Epithelial cell of prostate (primary cell): Measurements from ENCODE around the gene CCN2.
"Not testable (repeated sequence)": the region's sequence is repeated elsewhere in the genome, so short reads cannot be mapped to it uniquely, and the experiment has no call there.

Experiments
- DNase-seq: peaks from one replicate; pipeline ENCODE4 v3.0.0-alpha.2; 2011; ENCODE audit warnings: low read depth, low spot score
- H3K27ac ChIP-seq: fragments of 450-650 bp; 2 replicates; pipeline ENCODE4 v1.5.1; 2017; ENCODE audit warnings: mild to moderate bottlenecking

CCN2 gene

DNA sequence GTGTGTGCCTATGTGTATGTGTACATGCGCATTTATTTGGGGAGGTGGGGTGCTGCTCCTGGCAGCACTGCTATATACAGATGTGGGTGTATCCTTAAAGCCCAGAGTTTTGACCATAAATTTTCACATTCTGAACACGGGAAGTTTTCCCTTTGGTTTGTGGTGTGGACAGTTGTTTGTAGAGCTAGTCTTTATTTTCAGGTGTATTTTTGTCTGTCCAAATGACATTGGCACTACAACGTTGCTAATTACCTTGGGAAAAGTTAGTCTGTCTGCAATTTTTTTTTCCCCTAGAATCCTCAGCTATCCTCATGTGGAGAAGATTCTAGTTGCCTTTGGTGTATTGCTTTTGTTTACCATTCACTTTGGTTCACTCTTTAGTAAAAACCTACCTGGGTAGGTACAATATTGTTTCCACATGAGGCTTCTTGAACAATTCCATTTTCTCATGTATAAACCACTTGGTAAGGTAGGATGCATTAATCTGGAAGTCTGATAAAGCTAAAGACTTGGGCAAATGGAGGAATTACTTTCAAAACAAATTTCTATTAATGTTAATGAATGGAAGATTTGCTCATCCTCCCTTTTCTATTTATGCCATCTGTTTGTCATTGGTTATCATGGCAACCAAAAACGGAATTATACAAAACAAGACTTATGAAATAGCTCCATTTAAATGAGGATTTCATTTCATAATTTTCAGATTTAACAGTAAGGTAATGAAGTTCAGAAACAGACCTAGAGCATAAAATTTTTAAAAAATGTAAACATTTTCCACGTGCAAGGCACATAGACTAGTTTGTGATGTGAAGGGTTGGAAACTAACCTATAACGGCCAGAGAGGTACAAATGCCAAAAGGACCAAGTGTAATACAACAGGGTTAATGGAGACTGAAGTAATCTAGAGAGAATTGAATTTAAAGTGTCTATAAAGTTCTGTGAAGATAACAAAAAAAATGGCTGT lies 3.9 kb downstream of the CCN2 start:
- no peak for DNase-seq
- H3K27ac ChIP-seq = no peak overlapping the region

DNA sequence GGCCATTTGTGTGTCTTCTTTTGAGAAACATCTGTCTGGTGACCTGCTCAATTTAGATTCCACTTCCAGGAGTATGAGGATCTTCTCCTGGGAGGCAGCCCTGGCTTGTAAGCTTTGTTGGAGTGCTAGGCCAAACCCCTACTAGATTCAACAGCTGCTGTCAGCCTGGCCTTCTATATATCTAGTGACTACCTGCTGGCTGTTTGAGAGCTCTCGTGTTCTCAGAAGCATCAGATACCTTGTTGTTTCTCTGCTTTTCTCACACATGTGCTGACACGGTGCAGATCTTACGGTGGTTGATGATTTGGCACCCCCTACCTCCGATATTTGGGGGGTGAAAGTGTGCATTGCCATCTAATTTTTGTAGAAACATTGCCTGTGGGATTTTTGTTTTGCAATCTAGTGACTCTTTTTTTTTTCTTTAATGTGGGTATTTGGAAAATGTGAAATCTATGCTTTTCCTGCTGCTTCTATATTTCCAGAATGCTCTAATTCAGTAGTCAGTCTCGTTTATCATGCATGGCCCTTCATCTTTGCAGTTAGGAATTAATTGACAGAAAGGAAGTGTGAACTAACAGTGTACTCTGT lies 4.7 kb downstream of the CCN2 start:
- no peak overlapping the region for H3K27ac ChIP-seq
- DNase-seq = no peak

DNA sequence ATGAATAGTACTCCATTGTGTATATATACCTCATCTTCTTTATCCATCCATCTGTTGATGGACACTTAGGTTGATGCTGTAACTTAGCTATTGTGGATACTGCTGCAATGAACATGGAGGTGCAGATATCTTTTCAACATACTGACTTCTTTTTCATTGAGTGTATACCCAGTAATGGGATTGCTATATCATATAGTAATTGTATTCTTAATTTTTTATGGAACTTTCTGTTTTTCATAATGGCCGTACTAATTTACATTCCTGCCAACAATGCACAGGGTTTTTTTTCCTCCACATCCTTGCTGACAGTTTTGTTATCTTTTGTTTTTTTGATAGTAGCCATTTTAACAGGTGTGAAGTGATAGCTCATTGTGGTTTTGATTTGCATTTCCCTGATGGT lies 5.2 kb downstream of the CCN2 start:
- H3K27ac ChIP-seq = no peak overlapping the region
- DNase-seq = no peak

GRCh38 chr6:131937703-131938631 lies 13.2 kb downstream of the CCN2 start:
- H3K27ac ChIP-seq = no peak overlapping the region
- DNase-seq = no peak

DNA sequence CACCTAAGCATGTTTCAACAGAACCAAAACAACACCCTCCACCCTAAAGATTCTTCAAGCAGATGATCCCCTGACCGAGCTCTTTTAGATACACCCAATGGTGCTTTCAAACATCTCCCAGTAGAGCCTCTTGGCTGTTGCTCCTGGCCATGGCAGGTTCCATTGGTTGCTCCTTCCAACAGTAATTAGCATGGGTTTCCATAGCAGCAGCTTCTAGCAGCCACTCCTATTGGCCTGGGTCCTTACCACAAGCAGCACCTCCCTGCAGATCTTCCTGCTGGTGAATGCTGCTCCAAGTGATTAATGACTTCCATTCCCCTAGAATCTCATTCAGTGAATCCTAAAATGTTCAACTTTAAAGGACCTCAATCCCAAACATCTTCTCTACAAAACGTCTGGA lies 13.9 kb downstream of the CCN2 start:
- DNase-seq = no peak
- H3K27ac ChIP-seq = no peak overlapping the region

GRCh38 chr6:131936156-131936555 lies 15.0 kb downstream of the CCN2 start:
- DNase-seq = no peak
- no peak overlapping the region for H3K27ac ChIP-seq

GRCh38 chr6:131931063-131931750 lies 20.0 kb downstream of the CCN2 start:
- no peak for DNase-seq
- H3K27ac ChIP-seq = no peak overlapping the region

DNA sequence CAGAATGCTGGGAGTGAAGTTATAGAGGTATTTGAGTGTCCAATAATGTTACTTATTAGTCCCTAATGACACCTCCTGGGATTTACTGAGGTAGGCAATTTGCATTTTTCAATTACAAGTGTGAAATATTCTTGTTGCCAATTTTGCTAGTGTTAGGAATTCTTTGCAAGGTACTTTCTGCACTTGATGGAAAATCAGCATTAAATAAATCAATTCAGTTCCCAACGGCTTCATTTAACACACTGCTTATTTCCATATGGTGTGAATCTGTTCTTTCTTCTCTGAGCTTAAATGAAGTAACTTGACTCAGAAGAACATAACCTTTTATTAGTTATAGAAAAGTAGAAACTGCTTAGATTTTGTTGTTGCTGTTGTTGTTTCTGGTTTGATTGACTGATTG lies 21.2 kb downstream of the CCN2 start:
- H3K27ac ChIP-seq = no peak overlapping the region
- DNase-seq = no peak

DNA sequence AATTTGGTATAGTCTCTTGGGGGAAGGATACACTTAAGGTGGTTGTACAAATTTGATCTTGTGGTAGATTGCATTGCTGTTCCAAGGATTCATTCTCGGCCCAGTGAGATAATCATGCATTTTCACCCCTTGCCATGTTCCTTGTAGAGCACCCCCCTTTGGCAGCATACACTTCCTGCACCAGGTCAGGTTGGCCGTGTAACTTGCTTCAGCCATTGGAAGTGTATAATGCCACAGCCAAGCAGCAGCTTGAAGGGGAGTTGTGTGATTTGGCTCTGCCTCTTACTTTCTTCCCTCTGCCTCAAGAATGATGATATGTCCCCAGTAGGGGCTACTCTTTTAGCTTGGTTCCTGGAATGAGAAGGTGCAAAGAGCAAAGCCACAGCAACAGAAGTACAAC lies 21.9 kb downstream of the CCN2 start:
- DNase-seq = no peak
- H3K27ac ChIP-seq = no peak overlapping the region

DNA sequence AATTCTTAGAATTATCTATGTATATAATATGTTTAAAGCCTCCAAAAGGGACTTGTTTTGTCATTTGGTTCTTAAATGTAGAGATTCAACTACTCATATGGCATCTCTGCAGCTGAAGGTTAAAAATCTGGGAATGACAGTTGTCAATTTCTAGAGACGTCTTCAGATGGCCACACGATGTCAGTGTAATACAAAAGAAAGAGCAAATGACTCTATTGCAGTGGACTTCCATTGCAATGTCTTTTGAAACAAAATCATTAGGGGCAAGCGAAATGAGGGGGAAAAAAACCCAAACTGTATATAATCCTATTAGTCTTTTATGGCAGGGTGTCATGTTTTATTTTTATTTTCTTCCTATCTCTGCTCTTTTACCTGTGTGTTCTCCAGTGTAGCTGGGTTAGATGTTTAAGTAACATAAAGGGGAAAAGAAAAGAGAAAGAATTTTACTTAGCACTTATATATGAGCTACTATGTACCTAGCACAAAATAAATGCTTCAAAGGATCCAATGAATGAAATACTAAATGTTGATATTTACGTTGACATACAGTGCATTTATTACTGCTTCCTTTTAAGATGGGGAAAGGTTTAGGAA lies 26.2 kb downstream of the CCN2 start:
- H3K27ac ChIP-seq = no peak overlapping the region
- DNase-seq = no peak

GRCh38 chr6:131923356-131923755 lies 27.8 kb downstream of the CCN2 start:
- no peak overlapping the region for H3K27ac ChIP-seq
- no peak for DNase-seq

GRCh38 chr6:131920656-131921055 lies 30.5 kb downstream of the CCN2 start:
- no peak for DNase-seq
- no peak overlapping the region for H3K27ac ChIP-seq

DNA sequence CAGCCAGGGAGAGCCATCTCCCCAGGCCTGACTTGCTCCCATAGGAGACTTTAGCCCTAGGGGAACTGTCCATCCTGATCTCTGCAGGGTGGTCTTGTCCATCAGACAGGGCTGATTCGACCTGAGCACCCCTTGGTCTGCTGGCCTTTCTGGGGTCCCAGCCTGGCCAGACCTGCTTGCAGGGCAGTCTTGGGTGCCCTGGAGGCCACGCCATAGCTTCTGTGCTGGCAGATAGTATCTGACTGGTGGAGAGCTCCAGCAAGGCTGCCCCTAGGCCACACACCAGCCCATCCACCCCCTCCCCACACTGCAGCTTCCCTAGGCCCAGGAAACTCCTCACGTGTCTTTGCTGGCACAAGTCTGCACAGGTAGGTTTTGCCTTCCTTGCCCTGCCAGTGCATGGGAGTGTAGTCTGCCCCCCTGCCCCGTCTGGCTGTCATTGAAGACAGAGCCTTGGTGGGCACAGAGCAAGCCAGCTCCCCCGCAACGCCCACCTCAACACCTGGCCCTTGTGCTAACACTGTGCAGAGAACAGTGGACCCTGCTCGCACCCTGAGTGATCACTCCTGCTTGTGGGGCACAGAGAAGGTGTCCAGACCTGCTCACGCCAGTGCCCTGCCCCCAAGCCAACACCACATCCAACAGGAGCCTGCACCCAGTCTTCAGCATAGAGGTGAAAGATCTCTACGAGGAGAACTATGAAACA lies 32.4 kb downstream of the CCN2 start:
- no peak for DNase-seq
- no peak overlapping the region for H3K27ac ChIP-seq

GRCh38 chr6:131917763-131918649 lies 33.2 kb downstream of the CCN2 start:
- DNase-seq = no peak

GRCh38 chr6:131917318-131917717 lies 33.9 kb downstream of the CCN2 start:
- no peak for DNase-seq
- H3K27ac ChIP-seq = no peak overlapping the region

More at GRCh38 chr6:131917763-131918649, 33.2 kb downstream of the CCN2 start:
- H3K27ac ChIP-seq = no peak overlapping the region

- no peak overlapping the region for H3K27ac ChIP-seq
- no peak for DNase-seq
Observed at GRCh38 chr6:131916847-131917246, 34.3 kb downstream of the CCN2 start.

DNA sequence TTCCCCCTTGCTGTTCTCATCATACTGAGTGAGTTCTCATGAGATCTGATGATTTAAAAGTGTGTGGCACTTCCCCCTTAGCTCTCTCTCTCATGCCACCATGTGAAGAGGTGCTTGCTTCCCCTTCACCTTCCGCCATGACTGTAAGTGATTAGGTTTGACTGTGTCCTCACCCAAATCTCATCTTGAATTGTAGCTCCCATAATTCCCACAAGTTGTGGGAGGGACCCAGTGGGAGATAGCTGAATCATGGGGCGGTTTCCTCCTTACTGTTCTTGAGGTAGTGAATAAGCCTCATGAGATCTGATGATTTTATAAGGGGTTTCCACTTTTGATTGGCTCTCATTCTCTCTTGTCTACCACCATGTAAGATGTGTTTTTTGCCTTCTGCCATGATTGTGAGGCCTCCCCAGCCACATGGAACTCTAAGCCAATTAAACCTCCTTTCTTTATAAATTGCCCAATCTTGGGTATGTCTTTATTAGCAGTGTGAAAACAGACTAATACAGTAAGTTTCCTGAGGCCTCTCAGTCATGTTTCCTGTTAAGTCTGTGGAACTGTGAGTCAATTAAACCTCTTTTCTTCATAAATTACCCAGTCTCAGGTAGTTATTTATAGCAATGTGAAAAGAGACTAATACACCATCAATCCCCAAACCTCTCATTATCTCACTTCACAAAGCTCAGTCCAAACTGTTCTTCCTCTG lies 34.9 kb downstream of the CCN2 start:
- DNase-seq, H3K27ac ChIP-seq: not testable (repeated sequence)
